ENCODE measurements around the gene CFAP61.

DNA sequence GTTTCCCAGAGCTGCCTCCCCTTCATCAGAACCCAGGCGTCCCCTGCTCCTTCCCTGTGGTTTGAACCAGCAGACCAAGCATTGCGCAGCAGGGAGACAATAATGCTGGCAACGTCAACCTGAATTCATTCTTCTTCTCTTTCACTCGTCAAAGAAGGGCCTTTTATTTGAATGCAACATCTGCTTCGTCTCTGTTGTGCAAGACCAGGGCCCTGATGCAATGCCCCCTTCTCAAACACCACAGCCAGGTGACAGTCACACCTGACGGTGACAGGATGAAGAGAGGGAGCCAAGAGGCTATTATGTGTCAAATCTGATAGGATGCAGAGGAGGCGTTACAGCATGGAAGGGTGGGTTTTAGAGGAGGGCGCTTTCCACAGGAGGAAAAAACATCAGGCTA is 323.5 kb downstream of the CFAP61 start:
- TF ChIP-seq, protein P1, sequence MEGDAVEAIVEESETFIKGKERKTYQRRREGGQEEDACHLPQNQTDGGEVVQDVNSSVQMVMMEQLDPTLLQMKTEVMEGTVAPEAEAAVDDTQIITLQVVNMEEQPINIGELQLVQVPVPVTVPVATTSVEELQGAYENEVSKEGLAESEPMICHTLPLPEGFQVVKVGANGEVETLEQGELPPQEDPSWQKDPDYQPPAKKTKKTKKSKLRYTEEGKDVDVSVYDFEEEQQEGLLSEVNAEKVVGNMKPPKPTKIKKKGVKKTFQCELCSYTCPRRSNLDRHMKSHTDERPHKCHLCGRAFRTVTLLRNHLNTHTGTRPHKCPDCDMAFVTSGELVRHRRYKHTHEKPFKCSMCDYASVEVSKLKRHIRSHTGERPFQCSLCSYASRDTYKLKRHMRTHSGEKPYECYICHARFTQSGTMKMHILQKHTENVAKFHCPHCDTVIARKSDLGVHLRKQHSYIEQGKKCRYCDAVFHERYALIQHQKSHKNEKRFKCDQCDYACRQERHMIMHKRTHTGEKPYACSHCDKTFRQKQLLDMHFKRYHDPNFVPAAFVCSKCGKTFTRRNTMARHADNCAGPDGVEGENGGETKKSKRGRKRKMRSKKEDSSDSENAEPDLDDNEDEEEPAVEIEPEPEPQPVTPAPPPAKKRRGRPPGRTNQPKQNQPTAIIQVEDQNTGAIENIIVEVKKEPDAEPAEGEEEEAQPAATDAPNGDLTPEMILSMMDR (IDR thresholded peaks at IDR 0.05), result no peak
- TF ChIP-seq POLR2A (IDR thresholded peaks at IDR 0.05), result no peak
